Inflammatory macrophage treated with lipopolysaccharide for 1 hour (primary cell): Measurements from ENCODE around the gene CGREF1.
A peak's percentile ranks its signal among the peaks of the same experiment; 100 is the strongest.
"Not testable (repeated sequence)": the region's sequence is repeated elsewhere in the genome, so short reads cannot be mapped to it uniquely, and the experiment has no call there.

ENCODE experiments used
- DNase-seq, 2 donors: peaks; one replicate each; pipeline ENCODE4 v3.0.0-alpha.2; 2020 to 2022

Gene CGREF1

DNA sequence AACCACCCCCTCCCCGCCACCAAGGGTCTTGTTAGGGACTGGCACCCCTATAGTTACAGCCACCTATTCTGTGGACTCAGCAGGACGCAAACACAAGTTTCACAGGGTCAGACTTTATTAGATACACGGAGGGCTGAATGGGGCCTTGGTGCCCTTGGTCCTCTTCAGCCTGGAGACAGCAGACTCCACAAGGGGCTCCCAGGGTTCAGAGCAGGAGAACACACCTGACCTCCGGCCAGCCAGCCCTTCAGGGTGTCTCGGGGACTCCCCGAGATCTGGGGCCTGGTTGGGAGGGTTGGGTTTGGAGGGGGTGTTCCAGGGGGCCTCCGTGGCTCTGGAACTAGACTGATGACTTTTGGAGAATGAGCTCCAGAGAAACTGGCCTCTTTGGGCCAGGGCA is 17.8 kb upstream of the CGREF1 start:
- DNase-seq: no peak

DNA sequence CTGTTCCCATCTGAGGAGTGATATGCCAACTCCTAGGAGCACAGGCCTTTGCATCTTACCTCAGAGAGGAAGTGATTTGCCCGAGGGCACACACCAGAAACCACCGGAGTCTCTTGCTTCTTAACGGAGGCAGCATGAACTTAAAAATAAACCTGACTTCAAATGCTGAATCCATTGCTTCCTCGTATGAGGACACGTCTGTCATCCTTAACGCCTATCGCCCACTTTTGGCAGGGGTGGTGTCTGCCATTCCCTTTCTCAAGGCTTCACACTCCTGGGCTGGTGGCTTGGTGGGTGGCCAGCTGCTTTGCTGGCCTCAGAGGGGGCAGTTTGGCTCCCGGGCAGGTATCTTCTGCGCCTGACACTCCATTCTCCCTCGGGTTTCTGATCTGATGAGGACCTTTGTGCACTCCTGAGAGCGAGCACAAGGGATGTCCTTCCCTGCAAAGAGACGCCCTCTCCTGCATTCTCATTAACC is 16.6 kb upstream of the CGREF1 start:
- DNase-seq: peak in 1 of 2 donors; percentile 41

DNA sequence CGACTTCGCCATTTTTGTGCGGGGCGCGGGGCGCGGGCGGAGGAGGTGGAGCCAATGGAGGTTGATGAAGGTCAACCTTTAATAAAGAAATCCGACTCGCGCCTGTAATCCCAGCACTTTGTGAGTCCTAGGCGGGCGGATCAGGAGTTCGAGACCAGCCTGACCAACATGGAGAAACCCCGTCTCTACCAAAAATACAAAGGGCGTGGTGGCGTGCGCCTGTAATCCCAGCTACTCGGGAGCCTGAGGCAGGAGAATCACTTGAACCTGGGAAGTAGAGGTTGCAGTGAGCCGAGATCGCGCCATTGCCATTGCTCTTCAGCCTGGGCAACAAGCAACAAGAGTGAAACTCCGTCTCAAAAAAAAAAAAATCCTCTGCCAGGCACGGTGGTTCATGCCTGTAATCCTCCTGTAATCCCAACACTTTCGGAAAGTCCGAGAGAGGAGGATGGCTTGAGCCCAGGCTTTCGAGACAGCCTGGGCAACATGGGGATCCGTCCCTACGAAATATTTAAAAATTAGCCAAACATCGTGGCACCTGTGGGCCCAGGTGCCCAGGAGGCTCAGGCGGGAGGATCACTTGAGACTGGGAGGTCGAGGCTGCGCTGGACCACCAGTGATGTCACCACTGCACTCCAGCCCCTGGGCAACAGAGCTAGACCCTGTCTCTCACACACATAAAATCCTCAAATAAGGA is 16.0 kb upstream of the CGREF1 start:
- DNase-seq: no peak

DNA sequence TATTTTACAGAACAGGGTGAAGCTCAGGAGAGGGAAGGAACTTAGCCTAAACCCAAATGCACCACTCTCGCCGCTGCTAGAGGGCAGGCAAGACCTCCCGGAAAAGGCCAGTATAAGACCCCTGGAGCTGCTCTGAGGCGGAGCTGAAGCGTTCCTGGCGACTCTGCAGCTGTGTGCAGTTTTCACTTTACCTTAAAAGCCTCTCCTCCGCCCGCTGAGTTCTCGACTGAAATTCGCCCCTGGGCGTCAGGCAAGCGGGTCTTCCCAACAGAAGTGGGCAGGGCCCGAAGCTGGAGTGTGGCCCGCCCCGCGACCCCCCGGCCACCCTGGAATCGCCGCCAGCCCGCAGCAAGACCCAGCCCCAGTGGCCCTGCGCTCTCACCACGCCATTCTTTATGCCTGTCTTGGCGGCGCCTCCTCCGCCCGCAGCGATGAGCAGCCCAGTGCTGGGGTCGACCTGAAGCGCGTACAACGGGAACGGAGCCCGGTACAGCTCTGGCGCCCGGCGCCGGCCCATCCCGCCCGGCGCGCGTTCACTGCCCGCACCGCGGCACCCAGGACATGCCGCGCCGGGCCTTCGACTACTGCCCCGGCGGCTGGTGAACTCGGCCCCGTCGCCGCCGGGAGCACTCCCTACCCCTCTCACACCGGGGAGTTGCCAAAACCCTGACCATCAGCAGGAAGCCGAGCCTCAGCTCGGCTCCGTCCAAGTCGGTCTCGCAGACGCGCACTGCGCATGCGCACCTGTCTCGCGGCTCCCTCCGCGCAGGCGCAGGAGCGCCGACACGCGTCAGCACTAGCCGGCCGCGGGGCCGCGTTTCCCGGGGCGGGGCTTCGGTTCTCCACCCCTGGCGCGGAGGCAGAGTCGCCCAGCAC is 15.2 kb upstream of the CGREF1 start, which contains the start of gene PREB:
Gene PREB (minus strand): TSS at position 732 of the 876 bp plus-strand sequence. CDS start 215 bp downstream, at position 517.
- DNase-seq: peak; percentile 94 to 100

DNA sequence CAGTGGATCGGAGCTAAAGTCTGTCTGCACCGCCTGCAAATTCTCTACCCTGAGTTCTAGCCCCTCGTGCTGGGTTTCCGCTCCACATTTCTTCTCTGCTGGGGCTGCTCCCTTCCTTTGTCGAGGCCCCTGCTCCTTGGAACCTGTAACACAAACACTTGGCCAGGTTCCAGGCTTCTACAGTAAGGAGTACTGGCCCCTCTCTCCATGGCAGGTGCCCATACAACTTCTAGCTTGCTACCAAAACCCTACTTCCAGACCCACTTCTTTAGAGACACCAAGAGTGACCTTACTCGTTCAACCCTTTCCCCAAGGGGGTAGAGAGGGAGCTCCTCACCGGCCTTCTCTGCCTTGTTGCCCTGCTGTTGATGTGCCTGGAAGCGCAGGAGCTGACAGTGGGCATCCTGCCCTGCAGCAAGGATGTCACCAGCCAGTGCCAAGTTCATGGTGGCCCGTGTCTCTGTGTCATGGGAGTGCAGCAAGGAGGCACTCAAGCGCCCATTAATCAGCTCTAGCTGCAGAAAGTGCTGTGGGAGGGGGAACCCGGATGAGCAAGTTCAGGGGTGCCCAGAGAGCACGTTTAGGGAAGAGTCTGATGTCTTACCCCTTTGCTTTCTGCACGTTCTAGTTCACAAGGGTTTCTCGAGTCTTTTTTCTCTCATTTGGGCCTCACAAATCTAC is 14.4 kb upstream of the CGREF1 start:
- peak; percentile 30 to 49 for DNase-seq

DNA sequence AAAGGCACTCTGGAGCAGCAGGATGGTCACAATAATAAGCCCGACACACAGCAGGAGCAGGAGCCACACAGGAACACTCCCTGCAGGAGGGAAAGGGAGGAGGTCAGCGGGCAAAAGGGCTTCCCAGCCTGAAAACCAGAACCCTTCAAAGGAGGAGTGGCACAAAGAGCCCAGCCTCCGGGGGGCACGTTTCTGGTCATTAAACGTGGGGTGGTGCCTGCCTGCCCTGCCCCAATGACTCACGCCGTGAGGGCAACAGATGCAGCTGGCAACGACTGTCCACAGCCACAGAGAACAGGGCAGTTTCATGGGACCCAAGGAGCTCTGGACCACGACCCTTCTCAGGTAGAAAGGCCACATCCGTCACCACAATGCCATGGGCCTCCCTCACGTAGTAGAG is 12.5 kb upstream of the CGREF1 start:
- no peak for DNase-seq

DNA sequence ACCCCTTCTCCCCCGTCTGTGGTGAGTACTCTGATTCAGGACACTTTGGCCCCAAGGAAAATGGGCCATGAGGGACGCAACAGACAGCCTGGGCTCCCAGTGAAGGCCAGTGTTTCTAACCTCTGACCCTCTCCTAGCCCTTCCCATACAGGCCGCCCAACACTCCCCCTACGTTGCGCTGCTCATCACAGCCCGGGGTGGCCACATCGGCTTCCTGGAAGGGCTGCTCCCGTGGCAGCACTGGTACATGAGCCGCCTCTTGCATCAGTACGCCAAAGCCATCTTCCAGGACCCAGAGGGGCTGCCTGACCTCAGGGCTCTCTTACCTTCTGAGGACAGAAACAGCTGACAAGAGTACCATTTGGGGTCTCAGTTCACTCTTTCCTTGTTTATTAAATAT is 11.5 kb upstream of the CGREF1 start:
- no peak for DNase-seq

DNA sequence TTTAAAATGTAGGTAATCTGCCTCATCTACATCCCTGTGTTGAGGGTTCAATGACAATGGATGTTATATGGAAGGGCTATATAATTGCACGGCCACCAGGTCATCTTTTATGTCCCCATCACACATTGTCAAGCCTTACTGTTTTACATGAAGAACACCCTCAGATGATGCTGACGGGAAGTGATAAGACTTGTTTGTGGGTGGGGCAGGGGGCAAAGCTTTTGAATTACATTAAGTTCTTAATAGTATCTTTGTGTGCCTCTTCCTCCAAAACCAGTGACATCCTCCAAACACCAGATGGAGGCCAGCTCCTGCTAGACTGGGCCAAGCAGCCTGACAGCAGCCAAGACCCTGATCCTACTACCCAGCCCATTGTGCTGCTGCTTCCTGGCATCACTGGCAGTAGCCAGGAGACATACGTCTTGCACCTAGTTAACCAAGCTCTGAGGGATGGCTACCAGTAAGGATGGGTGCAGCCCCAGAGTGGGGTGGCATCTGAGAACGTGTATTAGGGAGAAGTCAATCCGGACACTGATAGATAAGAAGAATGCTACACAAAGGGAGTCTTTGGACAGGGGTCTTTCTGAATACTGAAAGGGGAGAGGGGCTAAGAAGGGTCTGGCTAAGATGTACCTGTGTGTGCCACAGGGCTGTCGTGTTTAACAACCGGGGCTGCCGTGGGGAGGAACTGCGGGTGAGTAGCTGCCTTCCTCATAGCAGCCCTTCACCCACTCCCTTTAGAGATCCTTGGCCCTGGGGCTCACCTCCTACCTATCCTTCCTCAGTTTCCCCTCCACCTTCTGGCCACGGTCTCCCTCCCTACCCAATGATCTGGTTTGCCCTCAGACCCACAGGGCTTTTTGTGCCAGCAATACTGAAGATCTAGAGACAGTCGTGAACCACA is 10.0 kb upstream of the CGREF1 start:
- DNase-seq: no peak

DNA sequence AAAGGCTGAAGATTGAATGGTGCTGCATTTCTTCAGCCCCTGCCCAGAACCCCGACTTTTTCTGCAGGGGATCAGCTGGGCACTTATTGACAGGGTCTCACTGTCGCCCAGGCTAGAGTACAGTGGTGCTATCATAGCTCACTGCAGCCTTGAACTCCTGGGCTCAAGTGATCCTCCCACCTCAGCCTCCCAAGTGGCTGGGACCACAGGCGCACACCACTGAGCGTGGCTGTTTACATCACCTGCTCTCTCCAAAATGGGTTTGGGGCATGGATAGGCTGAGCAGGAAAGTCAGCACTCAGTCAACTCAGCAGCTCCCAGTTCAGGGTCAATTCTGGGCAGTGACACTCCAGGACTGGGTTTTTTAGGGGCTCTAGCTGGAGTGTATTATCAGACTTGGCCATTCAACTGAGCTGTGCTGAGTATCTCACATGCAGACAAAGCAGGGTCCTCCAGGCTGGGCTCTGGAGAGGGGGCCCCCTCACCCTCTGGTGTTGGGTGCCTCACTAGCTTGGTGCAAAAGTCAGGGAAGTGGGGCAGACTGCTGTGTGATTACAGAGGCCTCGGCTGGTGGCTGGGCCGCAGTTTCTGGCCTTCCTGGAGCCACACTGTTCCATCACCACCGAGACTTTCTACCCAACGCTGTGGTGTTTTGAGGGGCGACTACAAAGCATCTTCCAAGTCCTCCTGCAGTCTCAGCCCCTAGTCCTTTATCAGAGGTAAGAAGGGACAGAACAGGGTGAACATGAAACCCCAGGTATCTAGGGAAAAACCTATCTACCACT is 9.1 kb upstream of the CGREF1 start:
- no peak for DNase-seq

DNA sequence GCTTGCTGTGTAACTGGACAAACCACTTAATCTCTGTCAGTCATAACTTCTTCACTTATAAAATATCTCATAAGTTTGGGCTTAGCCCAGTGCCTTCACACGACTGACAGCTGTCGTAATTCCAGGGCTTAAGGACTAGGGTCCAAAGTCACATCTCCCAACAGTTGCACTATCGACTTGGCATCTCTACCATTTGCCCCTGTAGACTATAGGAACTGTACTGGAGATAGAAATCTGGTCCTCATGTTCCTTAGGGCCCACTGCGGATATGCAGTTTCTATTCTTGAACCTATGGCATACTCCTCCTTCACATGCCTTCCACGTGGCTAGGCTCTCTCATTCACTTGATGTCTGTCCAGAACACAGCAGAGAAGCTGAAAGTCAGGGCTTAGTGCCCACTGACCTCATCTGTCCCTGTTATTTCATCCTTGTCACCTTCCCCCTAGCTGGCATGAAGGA is 7.4 kb upstream of the CGREF1 start:
- no peak for DNase-seq

DNA sequence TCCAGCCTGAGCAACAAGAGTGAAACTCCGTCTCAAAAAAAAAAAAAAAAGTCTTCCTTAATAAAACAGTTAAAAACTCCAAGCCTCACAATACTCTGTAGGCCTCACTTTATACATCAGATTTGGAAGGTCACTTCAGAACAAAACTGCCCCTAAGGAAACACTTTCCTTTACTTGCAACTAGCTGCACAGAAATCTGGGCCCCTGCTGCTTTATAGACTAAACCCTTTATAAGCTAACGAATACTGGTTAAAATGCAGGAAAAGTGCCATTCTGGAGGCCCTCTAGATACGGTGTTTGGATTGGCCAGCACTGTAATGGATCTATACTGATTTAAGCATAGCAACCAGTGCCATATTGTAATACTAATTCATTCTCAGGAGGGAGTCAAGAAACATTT is 6.2 kb upstream of the CGREF1 start:
- DNase-seq: no peak

DNA sequence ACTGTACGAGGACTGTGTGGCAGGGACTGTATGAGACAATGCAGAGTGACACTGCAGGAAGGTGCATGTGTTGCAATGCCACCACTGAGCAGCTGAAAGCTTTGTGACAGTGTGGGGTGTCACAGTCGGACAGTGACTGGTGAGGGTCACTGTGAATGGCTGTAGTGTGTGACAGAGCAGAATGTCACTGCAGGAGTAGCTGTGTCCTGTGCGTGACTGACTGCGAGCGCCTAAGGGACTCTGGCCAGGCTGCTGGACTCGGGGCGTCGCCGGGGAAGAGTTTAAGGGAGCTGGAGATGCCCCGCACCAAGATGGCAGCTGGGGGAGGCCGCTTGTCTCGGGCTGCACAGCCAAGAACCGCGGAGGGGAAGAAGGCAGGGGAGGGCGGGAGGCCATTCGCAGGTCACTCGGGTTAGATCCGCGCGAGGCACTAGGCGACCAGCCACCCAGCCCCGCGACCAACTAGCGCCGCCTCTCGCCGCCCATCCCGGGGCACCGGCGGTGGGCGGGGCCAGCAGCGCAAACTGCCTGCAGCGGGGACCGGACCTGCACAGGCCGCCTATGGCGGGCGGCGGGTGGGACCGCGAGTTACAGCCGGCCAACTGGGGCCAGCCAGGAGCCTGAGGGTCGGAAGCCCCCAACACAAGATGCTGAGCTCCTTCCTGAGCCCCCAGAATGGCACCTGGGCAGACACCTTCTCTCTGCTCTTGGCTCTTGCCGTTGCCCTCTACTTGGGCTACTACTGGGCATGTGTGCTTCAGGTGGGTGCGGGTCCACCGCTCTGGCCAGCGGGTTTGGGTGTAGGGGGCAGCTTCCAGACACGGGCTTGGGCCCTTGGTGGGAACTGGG is 4.6 kb upstream of the CGREF1 start, which contains the start of gene ABHD1:
Gene ABHD1 (plus strand): TSS at position 514 of the 849 bp plus-strand sequence. CDS start 134 bp downstream, at position 648.
- DNase-seq: peak; percentile 38 to 47

DNA sequence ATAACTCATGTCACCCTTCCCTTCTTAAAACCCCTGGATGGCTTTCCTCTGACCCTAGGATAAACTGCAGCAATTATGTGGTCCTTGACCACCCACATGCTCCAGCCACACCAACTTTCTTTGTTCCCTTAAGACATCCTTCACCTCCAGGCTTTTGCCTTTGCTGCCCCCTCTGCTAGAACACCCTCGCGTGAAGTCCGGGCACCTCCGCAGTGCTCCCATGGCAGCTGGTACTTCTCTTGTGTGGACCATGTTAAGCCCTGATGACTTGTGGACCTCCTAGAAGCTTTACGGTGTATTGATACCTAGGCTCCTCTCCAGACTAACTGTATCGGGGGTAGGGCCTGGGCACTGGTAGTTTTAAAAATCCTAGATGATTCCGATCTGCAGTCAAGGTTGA is 3.9 kb upstream of the CGREF1 start:
- no peak for DNase-seq

DNA sequence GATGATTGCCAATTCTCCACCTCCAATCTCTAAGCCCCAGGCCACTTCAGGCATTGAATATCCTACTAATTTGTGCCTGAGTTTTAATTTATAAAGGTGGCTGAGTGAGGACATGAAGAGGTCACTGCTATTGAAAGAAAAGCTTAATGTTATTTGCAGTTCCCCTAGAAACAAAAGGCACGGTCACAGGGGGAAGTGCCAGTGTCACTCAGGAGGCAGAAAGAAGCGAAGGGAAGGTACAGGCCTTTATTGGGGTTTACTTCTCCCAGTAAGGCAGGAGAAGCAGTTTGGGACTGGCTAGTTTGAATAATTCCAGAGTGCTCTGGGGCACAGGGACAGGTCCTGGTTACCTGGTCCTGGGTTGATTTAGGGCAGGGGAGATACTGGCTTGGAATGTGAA is 3.0 kb upstream of the CGREF1 start:
- peak; percentile 9 to 23 for DNase-seq

DNA sequence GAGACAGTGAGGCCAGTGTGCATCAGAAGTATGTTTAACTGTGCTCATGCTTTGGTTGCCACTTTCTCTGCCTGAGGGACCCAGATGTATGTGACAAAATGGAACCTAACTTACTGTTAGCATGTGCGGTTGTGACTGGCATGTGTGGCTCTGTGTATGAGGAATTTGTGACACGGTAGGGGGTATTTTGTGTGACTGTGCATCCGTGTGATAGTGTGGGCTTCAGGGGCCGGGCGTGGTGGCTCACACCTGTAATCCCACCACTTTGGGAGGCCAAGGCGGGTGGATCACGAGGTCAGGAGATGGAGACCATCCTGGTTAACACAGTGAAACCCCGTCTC is 372 bp upstream of the CGREF1 start:
- not testable (repeated sequence) for DNase-seq

DNA sequence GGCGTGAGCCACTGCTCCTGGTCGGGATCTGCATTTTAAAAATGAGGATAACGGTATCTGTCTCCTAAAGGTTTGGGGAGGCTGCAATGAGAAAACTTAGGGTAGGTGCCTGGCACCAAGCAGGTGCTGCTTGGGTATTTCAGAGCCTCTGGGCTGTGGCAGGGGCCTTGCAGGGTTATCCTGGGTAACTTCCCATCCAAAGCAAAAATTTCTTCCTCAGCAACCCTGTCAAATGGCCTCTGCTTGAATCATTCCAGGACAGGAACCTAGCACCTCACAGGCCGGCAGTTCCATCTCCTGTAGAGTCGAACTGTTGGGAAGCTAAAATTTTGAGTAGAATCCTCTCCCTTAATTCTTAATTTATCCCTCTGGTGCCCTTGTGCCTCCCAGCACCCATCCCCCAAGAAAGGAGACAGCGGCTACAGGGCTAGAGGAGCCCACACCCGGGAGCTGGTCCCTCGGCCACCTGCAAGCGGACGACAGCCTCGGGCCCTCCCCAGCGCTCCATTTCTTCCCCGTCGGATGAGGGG is 868 bp downstream of the CGREF1 start:
- DNase-seq: no peak

DNA sequence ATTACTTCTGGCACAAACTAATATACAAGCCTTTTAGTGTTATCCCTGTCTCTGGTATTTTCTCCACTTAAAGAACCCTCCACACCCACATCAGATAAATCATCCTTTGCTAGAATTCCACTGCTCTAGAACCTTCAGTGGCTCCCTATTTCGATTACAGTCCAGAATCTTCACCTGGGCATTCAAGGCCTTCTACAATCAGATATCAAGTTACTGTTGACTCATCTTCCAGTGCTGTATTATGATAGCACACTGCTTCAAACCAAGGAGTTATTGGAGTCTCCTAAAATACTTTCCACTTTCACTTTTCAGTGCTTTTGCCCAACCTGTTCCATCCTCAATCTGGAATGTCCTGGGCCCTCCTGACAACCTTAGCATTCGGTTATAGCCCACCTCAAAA is 3.4 kb downstream of the CGREF1 start:
- DNase-seq: no peak

DNA sequence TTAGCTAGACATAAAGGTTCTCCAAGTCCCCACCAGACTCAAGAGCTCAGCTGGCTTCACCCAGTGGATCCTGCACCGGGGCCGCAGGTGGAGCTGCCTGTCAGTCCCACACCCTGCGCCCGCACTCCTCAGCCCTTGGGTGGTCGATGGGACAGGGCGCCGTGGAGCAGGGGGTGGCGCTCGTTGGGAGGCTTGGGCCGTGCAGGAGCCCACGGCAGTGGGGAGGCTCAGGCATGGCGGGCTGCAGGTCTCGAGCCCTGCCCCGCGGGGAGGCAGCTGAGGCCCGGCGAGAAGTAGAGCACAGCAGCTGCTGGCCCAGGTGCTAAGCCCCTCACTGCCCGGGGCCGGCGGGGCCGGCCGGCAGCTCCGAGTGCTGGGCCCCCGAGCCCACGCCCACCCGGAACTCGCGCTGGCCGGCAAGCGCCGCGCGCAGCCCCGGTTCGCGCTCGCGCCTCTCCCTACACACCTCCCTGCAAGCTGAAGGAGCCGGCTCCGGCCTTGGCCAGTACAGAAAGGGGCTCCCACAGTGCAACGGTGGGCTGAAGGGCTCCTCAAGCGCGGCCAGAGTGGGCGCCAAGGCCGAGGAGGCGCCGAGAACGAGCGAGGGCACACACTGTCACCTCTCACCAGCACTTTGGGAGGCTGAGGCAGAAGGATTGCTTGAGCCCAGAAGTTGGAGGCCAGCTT is 7.4 kb downstream of the CGREF1 start:
- not testable (repeated sequence) for DNase-seq

DNA sequence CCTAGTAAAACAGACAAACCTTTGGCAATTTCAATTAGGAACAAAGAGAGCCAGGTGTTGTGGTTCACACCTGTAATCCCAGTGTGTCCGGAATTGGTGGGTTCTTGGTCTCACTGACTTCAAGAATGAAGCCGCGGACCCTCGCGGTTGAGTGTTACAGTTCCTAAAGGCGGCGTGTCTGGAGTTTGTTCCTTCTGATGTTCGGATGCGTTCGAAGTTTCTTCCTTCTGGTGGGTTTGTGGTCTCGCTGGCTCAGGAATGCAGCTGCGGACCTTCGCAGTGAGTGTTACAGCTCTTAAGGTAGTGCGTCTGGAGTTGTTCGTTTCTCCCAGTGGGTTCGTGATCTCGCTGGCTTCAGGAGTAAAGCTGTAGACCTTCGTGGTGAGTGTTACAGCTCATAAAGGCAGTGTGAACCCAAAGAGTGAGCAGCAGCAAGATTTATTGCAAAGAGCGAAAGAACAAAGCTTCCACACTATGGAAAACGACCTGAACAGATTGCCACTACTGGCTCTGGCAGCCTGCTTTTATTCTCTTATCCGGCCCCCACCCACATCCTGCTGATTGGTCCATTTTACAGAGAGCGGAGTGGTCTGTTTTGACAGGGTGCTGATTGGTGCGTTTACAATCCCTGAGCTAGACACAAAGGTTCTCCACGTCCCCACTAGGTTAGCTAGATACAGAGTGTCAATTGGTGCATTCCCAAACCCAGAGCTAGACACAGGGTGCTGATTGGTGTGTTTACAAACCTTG is 8.2 kb downstream of the CGREF1 start:
- DNase-seq: not testable (repeated sequence)
